HG03175 (cell line): Measurements from ENCODE around the gene LTC4S.

ENCODE experiments used
- ATAC-seq: cut with Tn5 transposase; IDR thresholded peaks from one replicate; pipeline ENCODE4 v1.9.1; 2021; ENCODE audit warnings: mild to moderate bottlenecking, moderate library complexity; ENCODE audit not compliant: unreplicated experiment

Gene LTC4S

GRCh38 chr5:179840766-179841165 is 47.0 kb downstream of the LTC4S start:
- ATAC-seq: no peak

GRCh38 chr5:179841621-179842020 is 47.8 kb downstream of the LTC4S start:
- no peak for ATAC-seq
